CD4-positive, alpha-beta T cell treated with Interleukin-21 for 1 hour (primary cell): Measurements from ENCODE around the gene DNAJC25.
"Not testable (repeated sequence)": the region's sequence is repeated elsewhere in the genome, so short reads cannot be mapped to it uniquely, and the experiment has no call there.

Experiments
- DNase-seq: peaks from one replicate; pipeline ENCODE4 v3.0.0-alpha.2; 2020

DNAJC25 gene

DNA sequence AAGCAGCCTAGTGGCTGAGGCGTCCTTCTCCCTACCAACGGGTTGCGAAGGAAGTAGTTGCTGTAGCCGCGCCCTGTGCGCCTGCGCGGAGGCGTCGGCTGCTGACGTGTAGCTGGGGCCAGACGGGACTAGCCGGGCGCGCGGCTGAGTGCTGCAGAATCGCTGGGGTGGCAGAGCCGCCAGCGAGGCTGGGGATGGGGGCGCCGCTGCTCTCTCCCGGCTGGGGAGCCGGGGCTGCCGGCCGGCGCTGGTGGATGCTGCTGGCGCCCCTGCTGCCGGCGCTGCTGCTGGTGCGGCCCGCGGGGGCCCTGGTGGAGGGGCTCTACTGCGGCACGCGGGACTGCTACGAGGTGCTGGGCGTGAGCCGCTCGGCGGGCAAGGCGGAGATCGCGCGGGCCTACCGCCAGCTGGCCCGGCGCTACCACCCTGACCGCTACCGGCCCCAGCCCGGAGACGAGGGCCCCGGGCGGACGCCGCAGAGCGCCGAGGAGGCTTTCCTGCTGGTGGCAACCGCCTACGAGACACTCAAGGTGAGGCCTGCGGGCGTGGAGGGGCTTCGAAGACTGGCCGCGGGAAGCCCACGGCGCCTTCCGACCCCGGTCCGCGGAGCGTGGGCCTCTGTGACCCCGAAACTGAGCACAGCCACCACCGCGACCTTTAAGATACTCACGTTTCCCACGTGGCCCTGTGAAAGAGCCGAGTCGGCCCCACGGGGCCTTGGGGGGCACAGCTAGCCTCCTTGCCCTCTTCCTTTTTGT, at the start of gene DNAJC25:
DNAJC25 (plus strand) TSS at position 121 of the 758 bp plus-strand sequence; CDS start at position 195, 74 bp downstream.
- peak; percentile 98 for DNase-seq

DNA sequence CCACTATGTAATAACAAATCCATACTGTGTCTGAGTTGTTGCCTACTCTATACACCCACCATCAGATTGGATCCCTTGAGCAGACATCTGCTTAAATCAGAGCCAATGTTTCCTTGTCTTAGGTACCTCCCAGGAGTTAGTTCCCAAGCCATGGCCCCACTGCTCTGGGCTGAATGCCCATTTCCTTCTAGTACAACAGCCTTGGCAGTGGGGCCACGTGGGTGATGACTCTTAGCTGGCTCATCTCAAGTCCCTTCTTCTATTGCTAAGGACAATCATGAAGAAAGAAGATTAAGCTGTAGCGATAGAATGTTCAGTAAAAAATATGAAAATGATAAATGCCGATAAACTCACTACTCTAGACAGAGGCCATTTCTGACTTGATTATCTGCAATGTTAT, 48.2 kb upstream of the DNAJC25 start:
- DNase-seq = no peak

GRCh38 chr9:111586378-111586777, 44.8 kb upstream of the DNAJC25 start:
- no peak for DNase-seq

- no peak for DNase-seq
Measured at GRCh38 chr9:111588846-111589245, 42.3 kb upstream of the DNAJC25 start.

- peak; percentile 73 for DNase-seq
Measured at GRCh38 chr9:111597852-111598732, 33.0 kb upstream of the DNAJC25 start.

GRCh38 chr9:111598733-111599091, 32.4 kb upstream of the DNAJC25 start:
- DNase-seq = no peak

GRCh38 chr9:111599092-111599954, 31.8 kb upstream of the DNAJC25 start, which contains the start of gene PTGR1:
Gene PTGR1, minus strand, starts transcription at chr9:111599647. Its CDS starts 2,225 bp downstream, at chr9:111597422.
- DNase-seq = no peak

DNA sequence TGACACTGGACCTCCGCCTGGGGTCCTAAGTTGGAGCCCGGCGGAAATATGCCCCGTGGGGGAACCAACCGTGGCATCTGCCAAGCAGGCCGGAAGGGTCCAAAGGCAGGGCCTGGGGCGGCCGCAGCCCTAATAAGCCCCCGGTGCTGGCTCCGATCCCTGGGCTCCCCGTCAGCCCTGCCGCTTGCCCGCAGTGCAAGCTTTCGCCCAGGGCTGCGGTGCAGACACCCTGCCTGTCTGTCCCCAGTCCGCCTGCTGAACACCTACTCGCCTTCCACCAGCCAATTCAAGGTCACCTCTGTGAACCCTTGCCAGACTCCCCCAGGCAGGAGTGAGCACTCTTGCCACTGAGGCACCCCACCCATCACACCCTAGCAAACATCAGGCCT, 31.2 kb upstream of the DNAJC25 start:
- no peak for DNase-seq

DNA sequence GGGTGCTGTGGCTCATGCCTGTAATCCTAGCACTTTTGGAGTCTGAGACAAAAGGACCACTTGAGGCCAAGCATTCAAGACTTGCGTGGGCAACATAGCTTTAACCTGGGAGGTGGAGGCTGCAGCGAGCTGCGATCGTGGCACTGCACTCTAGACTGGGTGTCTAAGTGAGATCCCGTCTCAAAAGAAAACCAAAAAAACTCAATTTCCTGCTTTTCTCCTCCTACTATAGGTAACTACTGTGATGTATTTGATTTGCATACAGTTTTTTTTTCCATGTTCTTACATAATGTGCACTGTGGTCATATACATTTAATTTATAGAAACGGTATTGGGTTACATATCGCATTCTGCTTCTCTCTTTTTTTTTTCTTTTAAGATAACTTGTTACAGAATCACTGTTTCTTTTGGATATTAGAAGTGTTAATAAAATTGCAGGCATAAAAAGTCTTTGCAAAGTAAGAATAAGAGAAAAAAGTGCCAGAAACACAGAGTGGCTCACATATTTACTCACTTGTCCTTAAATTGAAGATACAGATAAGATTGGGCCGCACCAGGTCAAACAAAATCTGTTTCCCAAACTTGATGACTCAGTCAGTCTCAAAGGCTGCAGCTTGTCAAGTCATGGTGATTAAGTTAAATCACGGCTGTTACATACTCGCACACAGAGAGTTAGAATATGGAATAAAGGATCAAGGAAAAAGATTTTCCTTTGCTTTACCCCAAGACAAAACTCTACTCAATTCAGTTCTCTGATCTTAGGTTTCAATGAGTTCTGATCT, 29.7 kb upstream of the DNAJC25 start:
- DNase-seq = no peak

DNA sequence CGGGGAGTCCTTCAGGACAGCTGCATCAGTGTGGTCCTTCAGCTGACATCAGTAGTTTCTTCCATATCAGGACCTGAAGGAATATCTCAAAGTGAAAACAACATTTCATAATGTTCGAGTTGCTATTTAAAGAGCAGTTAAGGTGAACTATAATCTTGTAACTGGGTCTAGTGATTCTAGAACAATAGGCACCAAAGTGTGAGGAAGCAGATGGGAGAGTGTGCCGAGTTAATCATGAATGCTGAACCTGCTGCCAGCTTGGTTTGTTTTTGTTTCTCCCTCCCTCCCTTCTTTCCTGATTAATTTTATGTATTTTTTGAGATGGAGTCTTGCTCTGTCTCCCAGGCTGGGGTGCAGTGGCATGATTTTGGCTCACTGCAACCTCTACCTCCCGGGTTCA, 28.1 kb upstream of the DNAJC25 start:
- no peak for DNase-seq

DNA sequence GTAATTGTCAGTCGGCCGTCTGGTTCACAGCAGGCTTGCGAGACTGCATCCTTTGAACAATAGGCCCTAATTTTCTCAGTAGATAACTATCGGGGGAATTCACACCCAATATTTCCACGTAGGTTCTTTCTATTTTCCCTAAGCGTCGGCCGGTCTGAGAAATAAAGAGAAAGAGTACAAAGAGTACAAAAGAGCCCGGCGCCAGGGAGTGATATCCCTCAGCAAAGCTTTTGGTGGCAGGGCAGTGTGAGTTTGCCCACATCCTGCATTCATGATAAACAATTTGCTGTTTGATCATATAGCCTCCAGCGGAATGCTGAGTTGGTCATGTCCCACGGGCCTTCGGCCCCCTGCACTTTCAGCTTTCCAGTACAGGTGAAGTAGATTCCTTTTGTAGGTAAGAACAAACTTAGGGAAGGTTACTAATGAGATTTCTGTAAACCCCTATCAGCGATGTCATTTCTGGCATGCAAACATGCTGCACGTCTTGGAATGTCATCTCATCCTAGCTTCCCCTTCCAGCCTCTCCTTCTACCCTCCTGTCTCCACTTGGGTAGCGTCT, 27.0 kb upstream of the DNAJC25 start:
- DNase-seq = no peak

- DNase-seq = no peak
Measured at GRCh38 chr9:111605041-111605559, 26.0 kb upstream of the DNAJC25 start.

DNA sequence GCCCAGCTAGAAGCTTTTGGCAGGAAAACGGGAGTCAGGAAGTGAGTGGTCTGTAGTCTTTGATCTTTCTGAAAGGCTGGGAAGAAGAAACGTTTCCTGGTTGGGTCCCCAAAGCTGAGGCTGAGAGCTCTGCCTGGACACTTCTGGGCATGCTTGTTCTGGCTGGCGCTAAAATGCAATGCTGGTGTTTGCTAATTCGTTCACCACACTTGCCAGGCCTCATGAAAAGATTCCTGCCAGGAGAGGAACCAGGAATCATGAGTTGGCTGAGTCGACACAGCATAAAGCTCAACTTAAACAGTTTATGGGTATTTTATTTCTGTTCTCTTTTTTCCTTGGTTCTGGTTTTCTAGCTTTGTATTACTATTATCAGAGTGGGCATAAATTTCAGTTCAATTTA, 21.0 kb upstream of the DNAJC25 start:
- DNase-seq = no peak

- DNase-seq = no peak
Measured at GRCh38 chr9:111610845-111611244, 20.3 kb upstream of the DNAJC25 start.

DNA sequence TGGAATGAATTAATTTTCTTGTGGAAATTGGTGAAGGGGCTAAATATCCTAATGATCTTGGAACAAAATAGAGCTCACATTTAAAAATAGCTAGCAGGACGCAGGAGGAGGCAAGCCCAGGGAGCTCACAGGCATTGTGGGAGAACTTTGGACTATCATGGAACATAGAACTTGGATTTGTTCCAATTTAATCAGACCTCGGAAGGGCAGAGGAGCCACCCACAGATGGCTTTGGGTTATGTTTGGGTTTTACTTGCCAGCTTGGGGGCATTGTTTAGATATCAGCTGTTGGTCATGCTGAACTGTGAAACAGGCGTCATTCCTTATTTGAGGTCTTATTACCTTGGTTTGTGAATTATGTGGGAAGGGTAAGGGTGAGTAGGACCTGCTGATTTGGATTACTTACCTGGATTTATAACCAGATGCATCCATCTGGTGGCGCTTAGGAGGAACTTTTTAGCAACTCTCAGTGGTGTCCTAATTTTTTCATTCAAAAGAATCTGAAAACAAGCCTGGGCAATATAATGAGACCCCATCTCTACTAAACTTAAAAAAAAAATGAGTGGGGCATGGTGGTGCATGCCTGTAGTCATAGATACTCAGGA, 17.6 kb upstream of the DNAJC25 start:
- no peak for DNase-seq

DNA sequence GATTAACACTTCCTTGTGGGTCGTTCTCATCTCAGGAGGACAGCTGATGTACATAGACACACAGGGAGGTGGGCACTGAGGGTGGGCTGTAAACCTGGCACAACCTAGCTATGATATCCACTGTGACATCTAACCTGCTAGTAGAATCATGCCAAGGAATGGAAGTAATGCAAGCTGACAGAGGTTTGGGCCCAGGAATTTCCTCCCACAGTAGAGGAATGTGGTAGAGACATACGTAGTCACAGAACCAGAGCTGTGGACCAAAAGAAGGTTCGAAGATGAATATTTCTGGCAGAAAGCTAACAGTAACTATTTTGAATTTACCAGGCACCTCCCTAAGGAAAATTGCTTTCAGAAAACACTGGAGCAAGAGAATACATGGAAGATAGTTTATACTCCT, 15.2 kb upstream of the DNAJC25 start:
- no peak for DNase-seq

DNA sequence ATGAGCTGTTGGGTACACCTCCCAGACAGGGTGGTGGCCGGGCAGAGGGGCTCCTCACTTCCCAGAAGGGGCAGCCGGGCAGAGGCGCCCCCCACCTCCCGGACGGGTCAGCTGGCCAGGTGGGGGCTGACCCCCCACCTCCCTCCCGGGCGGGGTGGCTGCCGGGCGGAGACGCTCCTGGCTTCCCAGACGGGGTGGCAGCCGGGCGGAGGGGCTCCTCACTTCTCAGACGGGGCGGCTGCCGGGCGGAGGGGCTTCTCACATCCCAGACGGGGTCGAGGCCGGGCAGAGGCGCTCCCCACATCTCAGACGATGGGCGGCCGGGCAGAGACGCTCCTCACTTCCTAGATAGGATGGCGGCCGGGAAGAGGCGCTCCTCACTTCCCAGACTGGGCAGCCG, 13.8 kb upstream of the DNAJC25 start:
- not testable (repeated sequence) for DNase-seq

- peak; percentile 18 for DNase-seq
Measured at GRCh38 chr9:111621895-111622480, 9.1 kb upstream of the DNAJC25 start.

- no peak for DNase-seq
Measured at GRCh38 chr9:111622626-111623025, 8.5 kb upstream of the DNAJC25 start.

DNA sequence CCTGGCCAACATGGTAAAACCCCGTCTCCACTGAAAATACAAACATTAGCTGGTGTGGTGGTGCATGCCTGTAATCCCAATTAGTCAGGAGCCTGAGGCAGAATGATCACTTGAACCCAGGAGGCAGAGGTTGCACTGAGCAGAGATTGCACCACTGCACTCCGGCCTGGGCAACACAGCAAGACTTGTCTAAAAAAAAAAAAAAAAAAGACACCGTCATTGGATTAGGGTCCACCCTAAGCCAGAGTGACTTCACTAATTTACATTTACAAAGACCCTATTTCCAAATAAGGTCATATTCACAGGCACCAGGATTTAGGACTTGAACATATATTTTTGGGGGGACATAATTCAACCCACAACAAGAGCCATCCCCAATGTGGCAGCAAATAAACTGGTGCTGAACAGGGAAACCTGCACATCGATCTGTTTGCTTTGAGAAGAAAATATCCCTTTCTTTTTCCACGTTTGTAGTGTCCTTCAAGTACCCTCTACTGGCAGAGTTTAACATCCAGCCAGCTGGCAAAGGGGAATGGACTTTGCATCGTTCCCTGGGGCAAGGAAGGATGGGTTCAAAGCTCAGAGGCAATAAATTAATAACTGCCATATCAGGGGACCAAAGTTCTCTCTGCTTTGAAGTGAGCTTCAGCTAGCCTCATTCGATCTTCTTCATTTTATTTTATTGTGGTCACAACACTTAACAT, 3.7 kb upstream of the DNAJC25 start:
- no peak for DNase-seq
